ENCODE measurements around the gene LCE1B.

LCE1B gene

DNA sequence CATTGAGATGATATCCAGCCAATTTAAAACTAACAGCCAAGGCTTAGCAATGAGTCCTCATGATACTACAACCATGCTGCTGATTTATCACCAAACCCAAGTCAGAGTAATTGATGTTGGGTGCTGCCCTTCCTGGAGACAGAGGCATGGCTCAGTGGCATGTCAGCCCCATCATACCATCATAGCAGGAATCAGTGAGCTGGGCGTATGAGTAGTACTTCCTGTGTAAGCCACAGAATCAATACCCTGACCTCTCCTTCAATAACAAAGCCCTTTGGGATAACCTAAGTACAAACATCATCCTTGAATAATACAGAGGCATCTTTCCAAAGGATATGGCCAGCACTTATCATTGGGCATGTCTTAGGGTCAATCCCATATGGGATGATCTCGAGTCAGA, 28.7 kb upstream of the LCE1B start:
- H3K4me3 ChIP-seq (replicated peaks; ENCODE audit: low read depth, low read length), result no peak overlapping the region
- DNase-seq (ENCODE audit: extremely low read depth, low read depth), result no peak
- TF ChIP-seq, protein P1, sequence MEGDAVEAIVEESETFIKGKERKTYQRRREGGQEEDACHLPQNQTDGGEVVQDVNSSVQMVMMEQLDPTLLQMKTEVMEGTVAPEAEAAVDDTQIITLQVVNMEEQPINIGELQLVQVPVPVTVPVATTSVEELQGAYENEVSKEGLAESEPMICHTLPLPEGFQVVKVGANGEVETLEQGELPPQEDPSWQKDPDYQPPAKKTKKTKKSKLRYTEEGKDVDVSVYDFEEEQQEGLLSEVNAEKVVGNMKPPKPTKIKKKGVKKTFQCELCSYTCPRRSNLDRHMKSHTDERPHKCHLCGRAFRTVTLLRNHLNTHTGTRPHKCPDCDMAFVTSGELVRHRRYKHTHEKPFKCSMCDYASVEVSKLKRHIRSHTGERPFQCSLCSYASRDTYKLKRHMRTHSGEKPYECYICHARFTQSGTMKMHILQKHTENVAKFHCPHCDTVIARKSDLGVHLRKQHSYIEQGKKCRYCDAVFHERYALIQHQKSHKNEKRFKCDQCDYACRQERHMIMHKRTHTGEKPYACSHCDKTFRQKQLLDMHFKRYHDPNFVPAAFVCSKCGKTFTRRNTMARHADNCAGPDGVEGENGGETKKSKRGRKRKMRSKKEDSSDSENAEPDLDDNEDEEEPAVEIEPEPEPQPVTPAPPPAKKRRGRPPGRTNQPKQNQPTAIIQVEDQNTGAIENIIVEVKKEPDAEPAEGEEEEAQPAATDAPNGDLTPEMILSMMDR (IDR thresholded peaks at IDR 0.05; ENCODE audit: low read depth, low read length, missing control alignments), result no peak

DNA sequence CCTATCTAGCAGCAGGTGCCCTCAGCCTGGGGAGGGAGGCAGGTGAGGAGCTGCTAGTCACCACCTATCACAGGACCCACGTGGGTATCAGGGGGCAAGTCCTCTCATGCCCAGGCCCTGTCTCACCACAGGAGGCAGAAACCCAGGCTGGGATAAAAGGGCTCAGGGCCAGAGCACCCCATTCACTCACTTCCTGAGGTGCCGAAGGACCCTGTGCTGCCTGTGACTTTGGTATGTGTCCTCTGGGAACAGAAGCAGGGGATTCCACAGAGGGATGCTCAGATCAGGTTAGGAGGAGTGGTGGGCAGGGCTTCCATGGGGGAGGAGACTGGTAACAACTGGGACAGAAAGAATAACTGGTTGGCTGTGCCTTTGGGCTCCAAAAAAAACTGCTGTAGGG, 25.7 kb upstream of the LCE1B start, which contains the start of gene LCE1E:
Gene LCE1E, plus strand, starts transcription at position 181 of the 400 bp plus-strand sequence. CDS start 1,043 bp downstream, outside the sequence.
- DNase-seq (ENCODE audit: extremely low read depth, low read depth), result no peak
- TF ChIP-seq, protein P1 (IDR thresholded peaks at IDR 0.05; ENCODE audit: low read depth, low read length, missing control alignments), result no peak
- H3K4me3 ChIP-seq (replicated peaks; ENCODE audit: low read depth, low read length), result no peak within 1 kb of the TSS

DNA sequence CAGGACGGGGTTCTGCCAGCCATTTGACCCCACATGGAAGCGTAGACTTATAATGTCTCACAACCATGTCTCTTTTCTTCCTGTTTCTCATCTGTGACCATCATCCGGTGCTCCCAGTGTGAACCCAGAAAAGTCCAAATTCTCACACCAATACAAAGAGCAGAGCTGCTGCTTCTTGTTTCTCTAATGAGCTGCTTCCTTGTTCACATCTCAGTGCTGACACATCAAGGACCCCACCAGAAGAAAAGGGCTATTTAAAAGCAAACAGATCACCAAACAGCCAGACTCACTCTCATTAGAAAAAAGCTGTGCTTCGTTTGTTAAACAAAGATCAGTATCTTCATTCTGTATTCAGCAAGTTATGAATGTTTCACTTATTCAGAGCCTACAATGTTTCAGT, 16.1 kb upstream of the LCE1B start:
- DNase-seq (ENCODE audit: extremely low read depth, low read depth), result no peak
- no peak overlapping the region for H3K4me3 ChIP-seq (replicated peaks; ENCODE audit: low read depth, low read length)
- TF ChIP-seq, protein P1 (IDR thresholded peaks at IDR 0.05; ENCODE audit: low read depth, low read length, missing control alignments), result no peak

DNA sequence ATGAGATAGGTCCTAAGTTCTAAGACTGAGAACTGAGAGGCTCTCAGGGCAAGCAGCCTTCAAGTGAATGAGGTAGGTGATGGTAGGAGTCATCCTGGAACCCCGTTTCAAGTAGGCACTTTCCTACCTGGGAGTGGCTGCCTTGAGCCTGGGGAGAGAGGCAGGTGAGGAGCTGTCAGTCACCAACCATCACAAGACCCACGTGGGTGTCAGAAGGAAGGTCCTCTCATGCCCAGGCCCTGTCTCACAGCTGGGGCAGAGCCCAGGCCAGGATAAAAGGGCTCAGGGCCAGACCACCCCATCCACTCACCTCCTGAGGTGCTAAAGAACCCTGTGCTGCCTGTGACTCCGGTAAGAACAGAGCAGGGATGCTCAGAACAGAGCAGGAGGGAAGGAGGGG, 15.3 kb upstream of the LCE1B start, which contains the start of gene LCE1D:
Gene LCE1D, plus strand, starts transcription at position 301 of the 400 bp plus-strand sequence. CDS start 1,074 bp downstream, outside the sequence.
- TF ChIP-seq, protein P1 (IDR thresholded peaks at IDR 0.05; ENCODE audit: low read depth, low read length, missing control alignments), result no peak
- DNase-seq (ENCODE audit: extremely low read depth, low read depth), result no peak
- H3K4me3 ChIP-seq (replicated peaks; ENCODE audit: low read depth, low read length), result no peak within 1 kb of the TSS

DNA sequence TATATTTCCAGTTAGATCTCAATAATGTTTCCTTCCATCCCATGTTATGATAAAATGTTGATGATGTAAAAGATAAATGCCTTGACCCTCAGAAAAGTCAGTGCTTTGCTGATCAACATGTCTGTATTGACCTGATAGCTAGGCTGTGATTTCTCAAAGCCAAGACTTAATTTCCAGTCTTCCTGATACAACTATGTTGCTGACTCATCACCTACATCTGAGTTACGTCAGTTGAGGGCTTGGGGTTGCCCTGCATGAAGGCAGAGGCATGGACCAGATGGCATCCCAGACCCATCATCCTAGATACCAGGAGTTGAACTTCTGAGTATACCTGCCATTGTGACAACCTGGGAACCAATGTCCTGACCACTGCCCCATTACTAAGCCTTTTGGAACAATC, 10.4 kb upstream of the LCE1B start:
- no peak for DNase-seq (ENCODE audit: extremely low read depth, low read depth)
- H3K4me3 ChIP-seq (replicated peaks; ENCODE audit: low read depth, low read length), result no peak overlapping the region
- TF ChIP-seq, protein P1 (IDR thresholded peaks at IDR 0.05; ENCODE audit: low read depth, low read length, missing control alignments), result no peak

DNA sequence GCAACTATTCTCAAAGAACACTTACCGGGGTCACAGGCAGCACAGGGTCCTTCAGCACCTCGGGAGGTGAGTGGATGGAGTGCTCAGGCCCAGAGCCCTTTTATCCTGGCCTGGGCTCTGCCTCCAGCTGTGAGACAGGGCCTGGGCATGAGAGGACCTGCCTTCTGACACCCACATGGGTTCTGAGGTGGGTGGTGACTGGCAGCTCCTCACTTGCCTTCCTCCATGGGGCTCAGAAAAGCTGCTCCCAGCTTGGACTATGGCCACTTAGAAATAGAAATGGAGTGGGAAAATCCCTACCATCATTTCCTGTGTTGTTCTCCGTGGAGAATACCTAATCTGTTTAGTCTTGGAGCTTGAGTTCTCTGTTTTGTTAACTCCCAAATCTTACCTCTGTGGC, 5.2 kb upstream of the LCE1B start, which contains the start of gene LCE1C:
Gene LCE1C, minus strand, starts transcription at position 76 of the 400 bp plus-strand sequence. CDS start 1,173 bp downstream, outside the sequence.
- TF ChIP-seq, protein P1 (IDR thresholded peaks at IDR 0.05; ENCODE audit: low read depth, low read length, missing control alignments), result no peak
- no peak within 1 kb of the TSS for H3K4me3 ChIP-seq (replicated peaks; ENCODE audit: low read depth, low read length)
- DNase-seq (ENCODE audit: extremely low read depth, low read depth), result no peak

DNA sequence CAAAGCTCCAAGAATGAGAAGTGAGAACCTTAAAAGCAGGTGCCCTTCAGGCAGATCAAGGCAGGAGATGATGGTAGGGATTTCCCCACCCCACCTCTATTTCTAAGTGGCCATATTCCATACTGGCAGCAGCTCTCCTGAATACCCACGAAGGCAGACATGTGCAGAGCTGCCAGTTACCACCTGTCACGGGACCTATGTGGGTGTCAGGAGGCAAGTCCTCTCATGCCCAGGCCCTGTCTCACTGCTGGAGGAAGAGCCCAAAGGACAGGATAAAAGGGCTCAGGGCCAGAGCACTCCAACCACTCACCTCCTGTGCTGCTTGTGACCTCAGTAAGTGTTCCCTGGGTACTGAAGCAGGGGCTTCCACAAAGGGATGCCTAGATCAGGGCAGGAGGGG, 721 bp upstream of the LCE1B start:
- no peak overlapping the region for H3K4me3 ChIP-seq (replicated peaks; ENCODE audit: low read depth, low read length)
- TF ChIP-seq, protein P1 (IDR thresholded peaks at IDR 0.05; ENCODE audit: low read depth, low read length, missing control alignments), result no peak
- DNase-seq (ENCODE audit: extremely low read depth, low read depth), result no peak

All from HFF-Myc (cell line).